Hepatocyte (in vitro differentiated cells): ENCODE data around the gene CLEC16A. TPM values are rescaled to one million over a fixed set of nuclear protein-coding genes. Genes with fewer than 3 reads are reported as not detected.

Experiments
- DNase-seq: peaks from one replicate; pipeline ENCODE4 v3.0.0-alpha.2; 2016; ENCODE audit warnings: low spot score
- H2AFZ ChIP-seq: fragments of 200-600 bp; sonication (generic); 2 replicates; pipeline ENCODE4 v1.6.0; 2016; ENCODE audit warnings: antibody characterized with exemption, mild to moderate bottlenecking
- H3K27ac ChIP-seq: fragments of 200-600 bp; sonication (generic); 2 replicates; pipeline ENCODE4 v1.5.1; 2016; ENCODE audit warnings: mild to moderate bottlenecking
- H3K27me3 ChIP-seq: fragments of 200-600 bp; sonication (generic); 2 replicates; pipeline ENCODE4 v1.6.1; 2016
- H3K36me3 ChIP-seq: fragments of 200-600 bp; sonication (generic); replicated peaks from 2 replicates; pipeline ENCODE4 v1.5.1; 2016; ENCODE audit warnings: low read depth; ENCODE audit not compliant: insufficient read depth
- H3K4me1 ChIP-seq: fragments of 200-600 bp; sonication (generic); 2 replicates; pipeline ENCODE4 v1.5.1; 2016; ENCODE audit warnings: mild to moderate bottlenecking, moderate library complexity; ENCODE audit not compliant: insufficient read depth
- H3K4me2 ChIP-seq: fragments of 200-600 bp; sonication (generic); 2 replicates; pipeline ENCODE4 v1.6.0; 2016
- H3K4me3 ChIP-seq: fragments of 200-600 bp; sonication (generic); 2 replicates; pipeline ENCODE4 v1.5.1; 2016; ENCODE audit warnings: mild to moderate bottlenecking
- H3K79me2 ChIP-seq: fragments of 200-600 bp; sonication (generic); 2 replicates; pipeline ENCODE4 v1.6.0; 2017; ENCODE audit warnings: mild to moderate bottlenecking
- H3K9me2 ChIP-seq: fragments of 200-600 bp; sonication (generic); replicated peaks from 2 replicates; pipeline ENCODE4 v1.6.0; 2017; ENCODE audit warnings: mild to moderate bottlenecking; ENCODE audit not compliant: insufficient read depth
- H3K9me3 ChIP-seq: fragments of 200-600 bp; sonication (generic); 2 replicates; pipeline ENCODE4 v1.5.1; 2016; ENCODE audit warnings: low read depth, mild to moderate bottlenecking
- H4K20me1 ChIP-seq: fragments of 200-600 bp; sonication (generic); 2 replicates; pipeline ENCODE4 v1.6.0; 2016; ENCODE audit warnings: mild to moderate bottlenecking; ENCODE audit not compliant: insufficient read depth, poor library complexity, severe bottlenecking
- EZH2 ChIP-seq: fragments of 200-600 bp; sonication (generic); IDR thresholded peaks from 2 replicates; pipeline ENCODE4 v1.6.1; 2016; ENCODE audit warnings: antibody characterized with exemption, mild to moderate bottlenecking, borderline replicate concordance
- EZH2phosphoT487 ChIP-seq: fragments of 200-600 bp; sonication (generic); IDR thresholded peaks from one replicate; pipeline ENCODE4 v1.6.1; 2018; ENCODE audit warnings: antibody characterized with exemption, mild to moderate bottlenecking, low read depth, moderate library complexity; ENCODE audit not compliant: unreplicated experiment, severe bottlenecking
- whole genome bisulfite sequencing: methylation state at CpG from one replicate; pipeline ENCODE4 v1.1.6; 2016; ENCODE audit warnings: low lambda C conversion rate; ENCODE audit errors: missing lambda C conversion rate; 5-methylcytosine and 5-hydroxymethylcytosine counted together
- polyA plus RNA-seq: library from polyadenylated mRNA; unstranded; fragments of >200 nt; fragmentation: Nextera tagmentation; extraction: Ambion mirVana; gene quantifications from 2 replicates; pipeline ENCODE4 v1.2.1, GENCODE V29; 2016
- total RNA-seq: library from RNA; depleted of rRNA; stranded (reverse); fragments of >200 nt; gene quantifications from 2 replicates; pipeline ENCODE4 v1.2.3, GENCODE V29; 2014
- TF ChIP-seq, protein P1 (sequence below): fragments of 200-600 bp; sonication (generic); IDR thresholded peaks from 2 replicates; pipeline ENCODE4 v1.5.1; 2016; ENCODE audit warnings: antibody characterized with exemption, mild to moderate bottlenecking; ENCODE audit not compliant: poor library complexity

CLEC16A gene
- total and polyA plus RNA-seq, 2 experiments from 2014 or later: 22.3 to 22.6 TPM

GRCh38 chr16:11036868-11037410 is 92.6 kb downstream of the CLEC16A start:
- Histone ChIP-seq H3K4me3 (no peak overlapping the region), H3K79me2 (no peaks in the 10 kb centered on the region), H2AFZ (no peak overlapping the region), H3K9me3 (no peaks in the 10 kb centered on the region), H3K9me2 (no peaks in the 10 kb centered on the region), H3K4me2 (no peak overlapping the region), H3K36me3 (no peaks in the 10 kb centered on the region), H3K27ac (no peak overlapping the region), H4K20me1 (no peaks in the 10 kb centered on the region), H3K4me1 (peaks cover 15% of the 10 kb centered on the region), H3K27me3 (no peaks in the 10 kb centered on the region)
- TF ChIP-seq EZH2phosphoT487 (no peak), EZH2 (no peak)
- TF ChIP-seq, protein P1, sequence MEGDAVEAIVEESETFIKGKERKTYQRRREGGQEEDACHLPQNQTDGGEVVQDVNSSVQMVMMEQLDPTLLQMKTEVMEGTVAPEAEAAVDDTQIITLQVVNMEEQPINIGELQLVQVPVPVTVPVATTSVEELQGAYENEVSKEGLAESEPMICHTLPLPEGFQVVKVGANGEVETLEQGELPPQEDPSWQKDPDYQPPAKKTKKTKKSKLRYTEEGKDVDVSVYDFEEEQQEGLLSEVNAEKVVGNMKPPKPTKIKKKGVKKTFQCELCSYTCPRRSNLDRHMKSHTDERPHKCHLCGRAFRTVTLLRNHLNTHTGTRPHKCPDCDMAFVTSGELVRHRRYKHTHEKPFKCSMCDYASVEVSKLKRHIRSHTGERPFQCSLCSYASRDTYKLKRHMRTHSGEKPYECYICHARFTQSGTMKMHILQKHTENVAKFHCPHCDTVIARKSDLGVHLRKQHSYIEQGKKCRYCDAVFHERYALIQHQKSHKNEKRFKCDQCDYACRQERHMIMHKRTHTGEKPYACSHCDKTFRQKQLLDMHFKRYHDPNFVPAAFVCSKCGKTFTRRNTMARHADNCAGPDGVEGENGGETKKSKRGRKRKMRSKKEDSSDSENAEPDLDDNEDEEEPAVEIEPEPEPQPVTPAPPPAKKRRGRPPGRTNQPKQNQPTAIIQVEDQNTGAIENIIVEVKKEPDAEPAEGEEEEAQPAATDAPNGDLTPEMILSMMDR: no peak
- no peak for DNase-seq
- 97% methylated on average over 8 of the region's 8 CpGs for WGBS

- H3K27ac ChIP-seq: no peak overlapping the region
- H2AFZ ChIP-seq: no peak overlapping the region
- no peak overlapping the region for H3K4me2 ChIP-seq
- TF ChIP-seq EZH2phosphoT487: no peak
- no peak for TF ChIP-seq EZH2
- TF ChIP-seq, protein P1: no peak
- H3K36me3 ChIP-seq: no peaks in the 10 kb centered on the region
- H3K4me1 ChIP-seq: peaks cover 8% of the 10 kb centered on the region
- no peaks in the 10 kb centered on the region for H3K9me2 ChIP-seq
- H4K20me1 ChIP-seq: no peaks in the 10 kb centered on the region
- WGBS: 96% methylated on average over 4 of the region's 4 CpGs
- DNase-seq: no peak
- H3K79me2 ChIP-seq: no peaks in the 10 kb centered on the region
- no peak overlapping the region for H3K4me3 ChIP-seq
- no peaks in the 10 kb centered on the region for H3K27me3 ChIP-seq
- no peaks in the 10 kb centered on the region for H3K9me3 ChIP-seq
Observed at GRCh38 chr16:11038305-11038704, 93.9 kb downstream of the CLEC16A start.

DNA sequence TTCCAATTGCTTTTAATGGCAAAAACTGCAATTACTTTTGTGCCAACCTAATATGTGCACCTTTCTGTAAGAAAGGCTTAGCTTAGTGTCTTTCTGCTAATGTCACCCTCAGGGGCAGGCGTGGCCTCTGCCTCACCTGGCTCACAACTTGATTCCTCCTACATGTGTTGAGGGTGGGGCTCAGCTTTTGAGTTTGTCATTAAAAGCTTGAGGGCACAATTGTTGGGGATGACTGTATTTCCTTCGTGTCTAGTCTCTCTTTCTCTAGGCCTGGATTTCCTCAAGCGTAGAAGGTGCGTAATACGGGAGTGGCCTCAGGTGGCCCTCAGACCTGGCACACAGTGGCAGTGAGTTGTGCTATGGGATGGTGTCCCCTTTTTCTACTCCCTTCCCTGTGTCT is 94.4 kb downstream of the CLEC16A start:
- H3K4me2 ChIP-seq: no peak overlapping the region

More for the DNA sequence above, 94.4 kb downstream of the CLEC16A start:
- WGBS: 92% methylated on average over 5 of the region's 5 CpGs
- H2AFZ ChIP-seq: no peak overlapping the region
- H4K20me1 ChIP-seq: no peaks in the 10 kb centered on the region
- TF ChIP-seq, protein P1: no peak
- TF ChIP-seq EZH2 (no peak), EZH2phosphoT487 (no peak)
- H3K9me2 ChIP-seq: no peaks in the 10 kb centered on the region
- H3K79me2 ChIP-seq: no peaks in the 10 kb centered on the region
- no peaks in the 10 kb centered on the region for H3K9me3 ChIP-seq
- H3K27me3 ChIP-seq: no peaks in the 10 kb centered on the region
- no peak overlapping the region for H3K4me3 ChIP-seq
- no peaks in the 10 kb centered on the region for H3K36me3 ChIP-seq
- DNase-seq: no peak
- no peak overlapping the region for H3K27ac ChIP-seq
- H3K4me1 ChIP-seq: peaks cover 6% of the 10 kb centered on the region
